SIG-M5 (cell line): ENCODE results near the gene DEAF1.
"Not testable (repeated sequence)": the region's sequence is repeated elsewhere in the genome, so short reads cannot be mapped to it uniquely, and the experiment has no call there.

Experiments used
- DNase-seq: peaks from one replicate; lab custom pipeline; 2025; lab: John Stamatoyannopoulos, UW

DEAF1 gene, protein sequence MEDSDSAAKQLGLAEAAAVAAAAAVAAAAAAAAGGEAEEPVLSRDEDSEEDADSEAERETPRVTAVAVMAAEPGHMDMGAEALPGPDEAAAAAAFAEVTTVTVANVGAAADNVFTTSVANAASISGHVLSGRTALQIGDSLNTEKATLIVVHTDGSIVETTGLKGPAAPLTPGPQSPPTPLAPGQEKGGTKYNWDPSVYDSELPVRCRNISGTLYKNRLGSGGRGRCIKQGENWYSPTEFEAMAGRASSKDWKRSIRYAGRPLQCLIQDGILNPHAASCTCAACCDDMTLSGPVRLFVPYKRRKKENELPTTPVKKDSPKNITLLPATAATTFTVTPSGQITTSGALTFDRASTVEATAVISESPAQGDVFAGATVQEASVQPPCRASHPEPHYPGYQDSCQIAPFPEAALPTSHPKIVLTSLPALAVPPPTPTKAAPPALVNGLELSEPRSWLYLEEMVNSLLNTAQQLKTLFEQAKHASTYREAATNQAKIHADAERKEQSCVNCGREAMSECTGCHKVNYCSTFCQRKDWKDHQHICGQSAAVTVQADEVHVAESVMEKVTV

DNA sequence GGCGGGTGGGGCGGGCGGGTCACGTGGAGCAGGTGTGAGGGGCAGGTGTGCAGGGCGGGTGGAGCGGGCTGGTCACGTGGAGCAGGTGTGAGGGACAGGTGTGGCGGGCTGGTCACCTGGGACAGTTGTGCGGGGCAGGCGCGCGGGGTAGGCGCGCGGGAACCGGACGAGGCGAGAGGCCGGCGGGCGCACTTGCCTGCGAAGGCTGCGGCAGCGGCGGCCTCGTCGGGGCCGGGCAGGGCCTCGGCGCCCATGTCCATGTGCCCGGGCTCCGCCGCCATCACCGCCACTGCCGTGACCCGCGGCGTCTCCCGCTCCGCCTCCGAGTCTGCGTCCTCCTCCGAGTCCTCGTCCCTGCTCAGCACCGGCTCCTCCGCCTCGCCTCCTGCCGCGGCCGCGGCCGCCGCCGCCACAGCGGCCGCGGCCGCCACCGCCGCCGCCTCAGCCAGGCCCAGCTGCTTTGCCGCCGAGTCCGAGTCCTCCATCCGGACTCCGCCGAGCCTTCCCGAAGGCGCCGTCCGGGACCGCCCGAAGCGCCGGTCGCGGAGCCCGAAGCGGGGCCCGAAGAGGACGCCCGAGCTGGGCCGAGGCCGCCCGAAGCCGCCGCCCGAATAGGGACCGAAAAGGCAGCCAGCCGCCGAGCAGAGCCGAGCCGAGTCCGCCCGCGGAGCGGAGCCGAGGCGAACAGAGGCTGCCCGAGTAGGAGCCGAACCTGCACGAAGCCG, at the start of gene DEAF1:
Gene DEAF1 (minus strand): TSS at position 660 of the 725 bp plus-strand sequence. CDS start 175 bp downstream, at position 485.
- peak; percentile 58 for DNase-seq

DNA sequence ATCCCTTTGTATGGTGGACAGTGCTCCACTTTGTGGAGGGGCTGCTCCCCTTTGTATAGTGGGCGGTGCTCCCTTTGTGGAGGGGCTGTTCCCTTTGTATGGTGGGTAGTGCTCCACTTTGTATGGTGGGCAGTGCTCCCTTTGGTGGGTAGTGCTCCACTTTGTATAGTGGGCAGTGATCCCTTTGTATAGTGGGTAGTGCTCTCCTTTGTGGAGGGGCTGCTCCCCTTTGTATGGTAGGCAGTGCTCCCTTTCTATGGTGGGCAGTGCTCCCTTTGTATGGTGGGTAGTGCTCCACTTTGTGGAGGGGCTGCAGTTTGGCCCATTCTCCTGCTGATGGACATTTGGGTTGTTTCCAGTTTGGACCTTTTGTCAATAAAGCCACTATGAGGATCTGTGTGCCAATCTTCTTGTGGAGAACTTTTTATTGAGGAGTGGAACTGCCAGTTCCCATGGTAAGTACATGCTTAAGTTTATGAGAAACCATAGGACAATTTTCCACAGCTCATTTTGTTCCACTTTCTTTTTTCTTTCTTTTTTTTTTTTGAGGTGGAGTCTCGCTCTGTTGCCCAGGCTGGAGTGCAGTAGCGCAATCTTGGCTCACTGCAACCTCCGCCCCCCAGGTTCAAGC, 47.7 kb upstream of the DEAF1 start:
- no peak for DNase-seq

DNA sequence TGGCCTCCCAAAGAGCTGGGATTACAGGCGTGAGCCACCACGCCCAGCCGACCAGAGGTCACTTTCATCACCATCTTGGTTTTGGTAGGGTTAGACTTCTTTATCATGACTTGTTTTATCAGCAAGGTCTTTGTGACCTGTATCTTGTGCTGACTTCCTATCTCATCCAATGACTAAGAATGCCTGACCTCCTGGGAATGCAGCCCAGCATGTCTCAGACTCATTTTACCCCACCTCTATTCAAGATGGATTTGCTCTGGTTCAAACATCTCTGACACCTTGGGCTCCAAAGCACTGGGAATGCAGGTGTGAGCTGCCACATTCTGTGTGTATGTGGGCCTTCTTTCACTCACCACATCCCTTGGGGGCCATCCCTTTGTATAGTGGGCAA, 47.1 kb upstream of the DEAF1 start:
- no peak for DNase-seq

DNA sequence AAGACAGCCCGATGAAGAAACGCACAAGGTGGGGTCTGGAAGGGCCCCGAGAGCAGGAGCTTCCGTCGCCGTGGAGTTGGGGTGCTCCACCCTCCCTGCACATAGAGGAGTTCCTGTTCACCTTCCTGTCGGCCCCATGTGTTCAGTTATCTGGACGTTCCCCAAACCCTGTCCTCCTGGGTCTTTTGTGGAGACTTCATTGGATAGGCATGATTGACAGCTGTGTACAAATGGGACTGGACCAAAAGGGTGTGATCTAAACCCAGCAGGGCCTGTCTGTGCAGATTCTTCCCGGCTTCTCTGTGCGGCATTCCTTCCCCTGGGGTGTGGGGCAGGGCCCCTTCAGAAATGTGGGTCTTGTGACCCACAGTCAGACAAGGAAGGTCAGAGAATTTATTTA, 42.9 kb upstream of the DEAF1 start:
- not testable (repeated sequence) for DNase-seq

DNA sequence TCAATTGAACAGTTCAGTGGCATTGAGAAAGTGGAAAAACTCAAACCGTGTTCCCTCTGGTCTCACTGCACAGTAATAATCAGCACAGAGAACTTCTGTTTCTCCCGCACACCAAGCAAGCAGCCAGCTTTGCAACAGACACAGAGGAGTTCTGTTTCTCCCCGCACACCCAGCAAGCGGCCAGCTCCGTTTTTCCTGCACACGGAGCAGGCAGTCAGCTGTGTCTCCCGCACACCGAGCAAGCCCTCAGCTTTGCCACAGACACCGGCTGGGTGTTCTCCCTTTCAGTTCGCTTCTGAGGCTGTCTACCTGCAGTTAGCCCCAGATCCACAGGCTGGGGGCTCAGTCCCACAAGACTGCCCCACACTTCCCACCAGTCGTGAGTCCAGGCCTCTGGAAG, 42.3 kb upstream of the DEAF1 start:
- DNase-seq, result no peak

DNA sequence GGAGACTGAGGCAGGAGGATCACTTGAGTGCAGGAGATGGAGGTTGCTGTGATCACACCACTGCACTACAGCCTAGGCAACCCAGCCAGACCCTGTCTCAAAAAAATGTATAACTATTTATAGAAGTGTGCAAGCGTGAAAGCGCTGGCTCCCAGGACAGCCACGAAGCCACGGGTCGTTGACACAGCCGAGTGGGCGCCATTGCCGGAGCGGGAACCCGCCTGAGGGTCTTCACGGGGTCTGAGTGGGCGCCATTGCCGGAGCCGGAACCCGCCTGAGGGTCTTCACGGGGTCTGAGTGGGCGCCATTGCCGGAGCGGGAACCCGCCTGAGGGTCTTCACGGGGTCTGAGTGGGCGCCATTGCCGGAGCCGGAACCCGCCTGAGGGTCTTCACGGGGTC, 39.5 kb upstream of the DEAF1 start:
- not testable (repeated sequence) for DNase-seq

DNA sequence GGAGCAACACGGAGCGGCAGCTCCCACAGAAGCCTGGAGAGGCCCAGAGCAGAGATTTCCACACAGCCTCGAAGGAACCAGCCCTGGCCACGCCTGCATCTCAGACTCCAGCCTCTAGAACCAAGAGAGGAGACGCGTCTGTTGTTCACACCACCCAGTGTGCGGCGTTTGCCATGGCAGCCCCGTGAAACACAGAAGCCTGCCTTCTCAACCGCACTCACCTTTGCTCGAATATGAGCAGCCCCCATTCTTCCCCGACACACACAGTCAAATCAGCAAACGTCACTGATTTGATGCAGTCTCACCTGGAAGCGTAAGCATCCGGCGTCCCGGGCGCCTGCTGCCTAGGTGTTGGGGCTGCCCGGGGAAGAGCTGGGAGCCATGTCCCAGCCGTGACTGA, 38.0 kb upstream of the DEAF1 start:
- DNase-seq, result no peak

DNA sequence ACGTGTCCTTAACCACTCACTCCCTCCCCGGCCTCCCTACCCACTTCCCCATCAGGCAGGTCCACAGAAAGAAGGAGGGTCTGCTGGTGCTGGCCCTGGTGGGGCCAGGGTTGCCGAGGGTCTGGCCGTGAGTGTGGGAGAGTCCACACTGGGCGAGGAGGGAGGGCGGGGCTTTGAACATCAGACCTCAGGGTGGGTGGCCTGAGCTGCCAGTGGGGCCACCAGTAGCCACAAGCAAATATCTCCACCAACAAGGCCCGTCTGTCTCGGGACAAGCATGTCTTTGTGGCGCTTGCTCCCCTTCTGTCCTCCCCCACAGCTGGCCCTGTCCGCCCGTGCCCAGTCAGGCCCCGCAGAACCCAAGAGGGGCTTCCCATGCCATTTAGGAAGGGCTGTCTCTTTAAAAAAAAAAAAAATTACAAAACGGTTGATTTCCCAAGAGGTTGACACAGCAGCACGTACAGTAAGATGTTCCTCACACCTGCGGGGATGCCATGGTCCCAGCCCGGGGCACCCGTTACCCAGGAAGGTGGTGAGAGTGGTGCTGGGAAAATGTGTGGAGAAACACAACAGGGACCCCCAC, 34.6 kb upstream of the DEAF1 start:
- no peak for DNase-seq

DNA sequence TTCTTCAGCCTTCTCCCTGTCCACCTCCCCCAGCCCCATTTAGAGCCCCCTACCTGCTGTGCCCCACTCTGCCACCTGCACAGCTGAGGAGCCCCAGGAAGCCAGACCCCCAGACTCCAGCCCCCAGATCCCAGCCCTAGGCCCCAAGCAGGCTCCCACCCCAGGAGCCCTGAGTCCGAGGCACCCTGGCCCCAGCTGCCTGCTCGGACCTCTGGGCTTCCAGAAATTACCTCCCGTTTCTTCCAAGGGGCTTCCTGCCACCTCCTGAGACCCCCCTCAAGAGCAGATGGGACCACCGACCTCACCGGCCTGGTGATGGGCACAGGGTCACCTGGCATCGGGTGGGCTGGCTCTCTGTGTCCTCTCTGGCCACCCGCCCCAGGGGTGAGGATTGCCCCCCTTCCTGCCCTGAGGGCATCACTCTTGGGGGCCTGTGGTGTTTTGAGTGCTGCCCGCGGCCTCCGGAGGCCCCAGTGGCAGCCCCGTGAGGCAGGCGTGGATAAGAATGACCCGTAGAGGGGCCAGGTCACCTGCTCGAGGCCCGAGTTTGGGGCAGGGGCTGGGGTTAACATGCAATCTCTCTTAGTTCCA, 34.0 kb upstream of the DEAF1 start:
- no peak for DNase-seq

DNA sequence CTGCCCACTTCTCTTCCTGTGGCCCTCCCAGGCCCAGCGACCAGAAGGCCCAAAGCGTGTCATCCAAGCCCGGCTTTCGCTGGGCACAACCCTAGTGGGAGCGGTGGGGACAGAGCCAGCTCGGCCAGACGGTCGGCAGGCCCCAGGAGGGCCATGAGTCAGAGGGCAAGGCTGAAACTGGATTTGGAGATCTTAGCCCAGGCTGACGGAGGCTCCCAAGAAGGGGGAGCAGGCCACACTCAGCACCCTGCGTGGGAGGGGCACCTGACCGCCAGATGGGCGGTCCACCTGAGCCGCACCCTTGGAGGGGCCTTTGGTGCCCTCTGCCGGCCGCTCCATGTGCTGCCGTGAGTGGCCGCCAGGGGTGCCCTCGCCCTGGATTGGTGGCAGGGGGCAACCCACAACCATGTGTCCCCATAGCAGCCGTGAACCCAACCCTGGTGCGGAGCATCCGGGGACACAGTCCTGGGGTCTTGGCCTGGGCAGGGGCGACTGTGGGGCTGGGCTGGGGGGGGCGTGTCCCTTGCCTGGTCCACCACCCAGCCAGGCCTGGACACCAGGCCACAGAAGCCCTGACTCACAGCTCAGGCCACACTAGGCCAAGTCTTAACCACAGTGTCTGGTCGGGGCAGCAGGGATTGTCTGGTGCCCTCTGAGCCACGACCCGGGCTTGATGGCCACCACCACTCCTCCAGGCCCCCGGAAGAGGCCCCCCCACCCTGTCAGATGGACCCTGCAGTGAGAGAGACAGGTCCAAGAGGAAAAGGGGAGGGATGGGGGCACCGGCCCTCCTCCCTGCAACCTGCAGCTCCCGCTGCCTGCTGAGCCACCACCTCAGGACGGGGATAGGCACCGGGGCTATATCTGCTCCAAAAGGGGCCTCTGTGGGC, 33.1 kb upstream of the DEAF1 start:
- no peak for DNase-seq

DNA sequence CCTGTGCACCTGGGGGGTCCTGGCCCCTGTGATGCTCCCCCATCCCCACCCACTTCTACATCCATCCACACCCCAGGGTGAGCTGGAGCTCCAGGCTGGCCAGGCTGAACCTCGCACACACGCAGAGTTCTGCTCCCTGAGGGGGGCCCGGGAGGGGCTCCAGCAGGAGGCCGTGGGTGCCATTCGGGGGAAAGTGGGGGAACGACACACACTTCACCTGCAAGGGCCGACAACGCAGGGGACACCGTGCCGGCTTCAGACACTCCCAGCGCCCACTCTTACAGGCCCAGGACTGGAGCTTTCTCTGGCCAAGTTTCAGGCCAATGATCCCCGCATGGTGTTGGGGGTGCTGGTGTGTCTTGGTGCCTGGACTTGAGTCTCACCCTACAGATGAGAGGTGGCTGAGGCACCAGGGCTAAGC, 32.3 kb upstream of the DEAF1 start:
- no peak for DNase-seq

DNA sequence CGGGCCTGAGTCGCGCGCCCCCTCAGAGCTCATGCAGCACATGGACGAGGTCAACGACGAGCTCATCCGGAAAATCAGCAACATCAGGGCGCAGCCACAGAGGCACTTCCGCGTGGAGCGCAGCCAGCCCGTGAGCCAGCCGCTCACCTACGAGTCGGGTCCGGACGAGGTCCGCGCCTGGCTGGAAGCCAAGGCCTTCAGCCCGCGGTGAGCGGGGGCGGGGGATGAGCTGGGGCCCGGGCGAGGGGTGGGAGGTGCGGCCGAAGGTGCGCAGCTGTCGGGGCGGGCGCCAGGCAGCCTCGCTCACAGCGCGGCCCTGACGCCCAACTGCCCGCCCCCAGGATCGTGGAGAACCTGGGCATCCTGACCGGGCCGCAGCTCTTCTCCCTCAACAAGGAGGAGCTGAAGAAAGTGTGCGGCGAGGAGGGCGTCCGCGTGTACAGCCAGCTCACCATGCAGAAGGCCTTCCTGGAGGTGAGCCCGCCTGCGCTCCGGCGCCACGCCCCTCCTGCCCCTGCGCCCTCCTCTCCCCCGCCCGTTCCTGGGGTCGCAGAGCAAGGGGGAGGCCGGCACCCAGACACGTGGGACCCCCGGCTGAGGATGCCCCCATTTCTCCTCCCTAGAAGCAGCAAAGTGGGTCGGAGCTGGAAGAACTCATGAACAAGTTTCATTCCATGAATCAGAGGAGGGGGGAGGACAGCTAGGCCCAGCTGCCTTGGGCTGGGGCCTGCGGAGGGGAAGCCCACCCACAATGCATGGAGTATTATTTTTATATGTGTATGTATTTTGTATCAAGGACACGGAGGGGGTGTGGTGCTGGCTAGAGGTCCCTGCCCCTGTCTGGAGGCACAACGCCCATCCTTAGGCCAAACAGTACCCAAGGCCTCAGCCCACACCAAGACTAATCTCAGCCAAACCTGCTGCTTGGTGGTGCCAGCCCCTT, 31.5 kb upstream of the DEAF1 start:
- DNase-seq, result no peak

DNA sequence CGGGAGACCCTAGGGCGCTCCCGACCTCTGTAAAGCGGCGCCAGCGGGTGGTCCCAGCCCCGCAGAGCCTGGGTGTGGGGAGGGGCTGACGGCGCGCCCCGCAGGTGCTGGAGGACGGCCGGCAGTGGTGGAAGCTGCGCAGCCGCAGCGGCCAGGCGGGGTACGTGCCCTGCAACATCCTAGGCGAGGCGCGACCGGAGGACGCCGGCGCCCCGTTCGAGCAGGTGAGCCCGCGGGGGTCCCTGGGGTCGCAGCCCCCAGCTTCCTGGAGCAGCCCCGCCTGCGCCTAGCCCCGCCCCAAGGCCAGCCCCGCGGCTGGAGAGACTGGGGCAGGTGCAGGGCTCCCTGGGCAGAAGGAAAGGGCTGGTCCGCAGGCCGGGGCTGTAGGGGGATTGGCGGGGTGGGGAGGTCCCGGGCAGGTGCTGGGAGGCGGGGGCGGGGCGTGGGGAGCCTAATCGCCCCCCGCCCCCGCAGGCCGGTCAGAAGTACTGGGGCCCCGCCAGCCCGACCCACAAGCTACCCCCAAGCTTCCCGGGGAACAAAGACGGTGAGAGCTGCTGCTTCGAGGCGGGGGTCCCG, 30.7 kb upstream of the DEAF1 start:
- DNase-seq, result no peak

DNA sequence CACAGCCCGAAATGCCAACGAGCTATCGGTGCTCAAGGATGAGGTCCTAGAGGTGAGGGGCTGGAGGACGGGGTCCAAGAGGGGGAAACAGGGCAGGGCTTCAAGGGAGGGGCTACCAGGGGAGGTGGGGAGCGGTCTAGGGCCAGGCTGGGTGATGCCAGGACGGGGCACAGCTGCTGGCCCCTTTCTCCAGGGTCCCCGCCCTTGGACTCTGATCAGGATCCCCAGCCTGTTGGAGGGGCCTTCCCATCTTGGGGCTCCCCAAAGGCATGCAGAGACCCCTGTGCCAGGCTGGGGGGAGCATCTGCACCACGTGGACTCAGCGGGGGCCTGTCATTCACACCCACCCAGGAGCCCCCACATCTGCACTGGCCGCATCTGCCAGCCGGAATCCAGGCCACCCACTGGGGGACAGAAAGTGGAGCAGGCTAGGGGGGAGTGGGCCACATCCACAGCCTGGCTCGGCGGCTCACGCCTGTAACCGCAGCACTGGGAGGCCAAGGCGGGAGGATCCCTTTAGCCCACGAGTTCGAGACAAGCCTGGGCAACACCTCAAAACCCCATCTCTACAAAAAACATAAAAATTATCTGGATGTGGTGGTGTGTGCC, 29.9 kb upstream of the DEAF1 start:
- no peak for DNase-seq

DNA sequence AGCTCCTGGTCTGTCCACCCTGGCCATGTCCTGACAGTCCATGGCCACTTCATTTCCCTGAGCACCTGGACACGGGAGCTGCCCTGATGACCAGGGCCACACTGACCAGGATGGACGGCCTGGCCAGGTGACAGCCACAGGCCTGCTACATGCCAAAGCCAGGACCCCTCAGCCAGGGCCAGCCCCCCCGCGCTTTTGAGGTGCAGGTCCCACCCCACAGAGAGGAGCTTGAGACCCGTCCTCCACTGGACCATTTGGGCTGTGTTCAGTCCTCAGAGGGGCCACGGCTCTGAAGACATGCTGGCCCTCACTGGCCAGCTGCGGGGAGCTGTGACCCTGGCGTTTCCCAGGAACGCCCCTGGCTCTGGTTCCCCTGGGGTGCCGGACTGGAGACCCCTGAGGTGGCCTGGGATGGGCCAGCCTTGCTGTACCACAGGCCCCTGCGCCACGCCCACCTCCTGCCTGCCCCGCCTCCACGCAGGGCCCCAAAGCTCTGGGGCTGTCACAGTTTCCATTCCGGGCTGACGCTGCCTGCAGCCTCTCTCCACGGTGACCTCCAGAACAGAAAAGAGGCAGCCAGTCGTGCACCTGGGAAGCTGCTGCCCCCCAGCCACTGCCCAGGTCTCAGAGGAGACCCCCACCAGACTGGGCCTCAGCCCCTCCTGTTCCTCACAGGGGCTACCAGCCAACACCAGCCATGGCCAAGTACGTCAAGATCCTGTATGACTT, 29.2 kb upstream of the DEAF1 start:
- no peak for DNase-seq

DNA sequence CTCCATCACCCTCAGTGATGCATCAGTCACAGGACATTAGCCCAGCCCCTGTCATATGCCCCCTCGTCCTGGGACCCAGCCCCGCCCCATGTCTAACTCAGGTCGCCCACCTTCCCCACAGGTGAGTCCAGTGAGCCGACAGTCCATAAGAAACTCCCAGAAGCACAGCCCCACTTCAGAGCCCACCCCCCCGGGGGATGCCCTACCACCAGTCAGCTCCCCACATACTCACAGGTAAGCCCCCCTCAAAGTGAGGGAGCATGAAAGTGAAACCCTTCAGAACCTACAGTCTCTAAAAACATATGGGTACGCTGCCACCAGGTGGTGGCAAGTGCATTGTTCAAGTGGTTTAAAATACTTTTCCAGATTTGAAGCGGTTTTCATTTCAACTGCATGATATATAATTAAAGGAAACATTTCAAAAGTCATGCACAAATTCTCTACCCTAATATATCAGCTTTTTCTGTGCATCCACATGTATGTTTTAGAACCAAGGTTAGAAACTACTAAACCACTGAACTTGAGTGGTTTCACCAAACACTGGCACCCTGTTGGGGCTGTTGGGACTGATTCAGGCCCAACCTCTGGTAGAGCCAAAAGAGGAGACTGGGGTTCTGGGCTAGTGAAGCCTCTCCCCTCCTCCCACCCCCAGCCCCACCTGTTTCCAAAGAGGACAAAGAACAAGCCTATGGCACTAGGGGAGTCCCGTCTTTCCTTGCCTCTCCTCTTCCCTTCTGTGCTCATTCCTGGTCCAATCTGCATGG, 28.3 kb upstream of the DEAF1 start:
- no peak for DNase-seq

DNA sequence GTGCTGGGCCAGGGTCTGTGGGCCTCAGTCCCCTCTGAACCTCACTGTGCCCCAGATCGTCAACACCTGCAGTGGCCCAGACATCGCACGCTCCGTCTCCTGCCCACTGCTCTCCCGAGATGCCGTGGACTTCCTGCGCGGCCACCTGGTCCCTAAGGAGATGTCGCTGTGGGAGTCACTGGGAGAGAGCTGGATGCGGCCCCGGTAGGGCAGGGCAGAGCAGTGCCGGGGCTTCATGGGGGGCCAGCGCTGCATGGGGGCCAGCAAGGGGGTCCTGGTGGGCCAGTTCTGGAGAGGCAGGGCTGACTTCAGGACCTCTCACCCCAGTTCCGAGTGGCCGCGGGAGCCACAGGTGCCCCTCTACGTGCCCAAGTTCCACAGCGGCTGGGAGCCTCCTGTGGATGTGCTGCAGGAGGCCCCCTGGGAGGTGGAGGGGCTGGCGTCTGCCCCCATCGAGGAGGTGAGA, 27.4 kb upstream of the DEAF1 start:
- DNase-seq, result no peak
